ENCODE results near the gene LIN7C. TPM values are rescaled to one million over a fixed set of nuclear protein-coding genes. Genes with fewer than 3 reads are reported as not detected.
A peak's percentile ranks its signal among the peaks of the same experiment; 100 is the strongest.
"Not testable (repeated sequence)": the region's sequence is repeated elsewhere in the genome, so short reads cannot be mapped to it uniquely, and the experiment has no call there.

LIN7C gene
- total and polyA plus RNA-seq, 8 donors, result 5.1 to 22.1 (median 13.7) TPM

DNA sequence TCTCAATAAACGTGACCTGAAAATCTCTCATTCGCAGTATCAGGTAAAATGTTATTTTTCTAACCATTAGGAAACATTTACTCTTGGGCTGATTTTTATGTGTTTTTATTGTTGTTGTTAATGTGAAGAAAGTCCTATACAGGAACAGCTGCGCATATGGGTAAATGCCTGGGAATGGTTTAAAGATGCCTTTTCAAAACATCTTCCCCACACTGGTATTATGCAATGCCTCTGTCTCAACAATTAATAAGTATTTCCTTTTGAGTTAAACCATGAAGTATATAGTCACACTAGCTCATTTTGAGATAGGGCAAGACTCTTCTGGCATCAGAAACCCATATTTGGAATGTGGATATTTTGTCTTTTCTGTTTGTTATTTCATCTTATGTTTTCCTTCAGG, 13.7 kb upstream of the LIN7C start:
- Histone ChIP-seq H3K4me1 (no peaks in the 10 kb centered on the region), H3K36me3 (no peaks in the 10 kb centered on the region), H3K27ac (no peak overlapping the region), H3K27me3 (no peaks in the 10 kb centered on the region), H3K9me3 (no peaks in the 10 kb centered on the region), H3K4me3 (no peak overlapping the region)
- TF ChIP-seq, protein P1, sequence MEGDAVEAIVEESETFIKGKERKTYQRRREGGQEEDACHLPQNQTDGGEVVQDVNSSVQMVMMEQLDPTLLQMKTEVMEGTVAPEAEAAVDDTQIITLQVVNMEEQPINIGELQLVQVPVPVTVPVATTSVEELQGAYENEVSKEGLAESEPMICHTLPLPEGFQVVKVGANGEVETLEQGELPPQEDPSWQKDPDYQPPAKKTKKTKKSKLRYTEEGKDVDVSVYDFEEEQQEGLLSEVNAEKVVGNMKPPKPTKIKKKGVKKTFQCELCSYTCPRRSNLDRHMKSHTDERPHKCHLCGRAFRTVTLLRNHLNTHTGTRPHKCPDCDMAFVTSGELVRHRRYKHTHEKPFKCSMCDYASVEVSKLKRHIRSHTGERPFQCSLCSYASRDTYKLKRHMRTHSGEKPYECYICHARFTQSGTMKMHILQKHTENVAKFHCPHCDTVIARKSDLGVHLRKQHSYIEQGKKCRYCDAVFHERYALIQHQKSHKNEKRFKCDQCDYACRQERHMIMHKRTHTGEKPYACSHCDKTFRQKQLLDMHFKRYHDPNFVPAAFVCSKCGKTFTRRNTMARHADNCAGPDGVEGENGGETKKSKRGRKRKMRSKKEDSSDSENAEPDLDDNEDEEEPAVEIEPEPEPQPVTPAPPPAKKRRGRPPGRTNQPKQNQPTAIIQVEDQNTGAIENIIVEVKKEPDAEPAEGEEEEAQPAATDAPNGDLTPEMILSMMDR (IDR thresholded peaks at IDR 0.05), result no peak
- WGBS, 2 donors, result 95 to 96% methylated on average over 3 of the region's 3 CpGs
- FAIRE-seq (no peak), ATAC-seq (no peak), DNase-seq (no peak)
- intact Hi-C loops (cut with DNase I), result no loop called here

DNA sequence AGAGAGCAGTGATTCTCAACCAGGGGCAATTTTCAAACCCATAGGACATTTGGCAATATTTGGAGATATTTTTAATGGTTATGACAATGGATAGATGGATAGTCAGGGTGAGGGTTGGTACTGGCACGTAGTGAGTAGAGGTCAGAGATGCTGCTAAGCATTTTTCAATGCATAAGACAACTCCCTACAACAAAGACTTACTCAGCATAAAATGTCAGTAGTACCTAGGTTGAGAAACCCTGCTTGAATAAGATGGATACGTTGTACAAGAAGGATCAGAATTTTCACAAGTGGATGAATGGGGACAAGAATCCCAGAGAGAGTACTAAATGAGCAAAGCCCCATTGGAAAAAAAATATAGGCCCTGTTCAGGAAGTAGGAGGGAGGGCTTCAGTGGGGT, 11.9 kb upstream of the LIN7C start:
- Histone ChIP-seq H3K27me3 (no peaks in the 10 kb centered on the region), H3K4me3 (no peak overlapping the region), H3K4me1 (no peaks in the 10 kb centered on the region), H3K9me3 (no peaks in the 10 kb centered on the region), H3K36me3 (no peaks in the 10 kb centered on the region), H3K27ac (no peak overlapping the region)
- FAIRE-seq (no peak), DNase-seq (no peak), ATAC-seq (no peak)
- intact Hi-C loops (cut with DNase I), result no loop called here
- TF ChIP-seq, protein P1 (IDR thresholded peaks at IDR 0.05), result no peak
- 81 to 92% methylated on average over 2 of the region's 2 CpGs for WGBS, 2 donors

DNA sequence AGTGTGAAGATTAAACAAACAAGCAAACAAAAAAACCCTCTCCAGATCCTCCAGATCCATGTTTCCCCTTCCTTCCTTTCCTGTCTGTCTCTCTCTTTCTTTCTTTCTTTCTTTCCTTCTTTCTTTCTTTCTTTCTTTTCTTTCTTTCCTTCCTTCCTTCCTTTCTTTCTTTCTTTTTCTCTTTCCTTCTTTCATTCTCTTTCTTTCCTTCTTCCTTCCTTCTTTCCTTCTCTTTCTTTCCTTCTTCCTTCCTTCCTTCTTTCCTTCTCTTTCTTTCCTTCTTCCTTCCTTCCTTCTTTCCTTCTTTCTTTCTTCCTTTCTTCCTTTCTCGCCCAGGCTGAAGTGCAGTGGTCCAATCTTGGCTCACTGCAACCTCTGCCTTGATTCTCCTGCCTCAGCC, 10.9 kb upstream of the LIN7C start:
- ATAC-seq; H3K9me3 ChIP-seq; FAIRE-seq; H3K36me3 ChIP-seq; H3K4me3 ChIP-seq; H3K27me3 ChIP-seq; DNase-seq; intact Hi-C loops (cut with DNase I); H3K4me1 ChIP-seq; H3K27ac ChIP-seq: not testable (repeated sequence)
- WGBS, 2 donors, result 88 to 93% methylated on average over 1 of the region's 1 CpG

DNA sequence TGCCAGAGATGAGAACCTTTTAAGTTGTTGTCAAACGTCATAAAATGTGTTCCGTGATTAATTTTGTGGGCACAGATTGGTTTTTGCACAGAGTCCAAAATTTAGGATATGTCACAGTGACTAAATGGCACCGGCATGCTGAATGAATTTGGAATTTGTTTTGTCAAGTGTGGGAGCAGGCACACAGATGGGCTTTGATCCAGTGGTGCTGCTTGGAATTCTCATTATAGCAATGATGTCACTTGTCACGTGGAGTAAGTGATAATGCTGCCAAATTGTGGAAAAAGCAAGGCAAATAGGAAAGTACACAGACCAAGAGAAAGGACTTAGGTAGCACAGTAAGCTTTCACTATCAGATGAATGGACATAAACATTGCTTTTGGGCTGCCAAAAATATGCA, 8.0 kb upstream of the LIN7C start:
- FAIRE-seq (no peak), DNase-seq (no peak), ATAC-seq (peak; percentile 39 to 75 (median 46))
- 47 to 52% methylated on average over 4 of the region's 4 CpGs for WGBS, 2 donors
- Histone ChIP-seq H3K9me3 (no peaks in the 10 kb centered on the region), H3K36me3 (no peaks in the 10 kb centered on the region), H3K4me1 (no peaks in the 10 kb centered on the region), H3K4me3 (no peak overlapping the region), H3K27me3 (no peaks in the 10 kb centered on the region), H3K27ac (no peak overlapping the region)
- TF ChIP-seq, protein P1 (IDR thresholded peaks at IDR 0.05), result no peak
- intact Hi-C loops (cut with DNase I), result no loop called here

DNA sequence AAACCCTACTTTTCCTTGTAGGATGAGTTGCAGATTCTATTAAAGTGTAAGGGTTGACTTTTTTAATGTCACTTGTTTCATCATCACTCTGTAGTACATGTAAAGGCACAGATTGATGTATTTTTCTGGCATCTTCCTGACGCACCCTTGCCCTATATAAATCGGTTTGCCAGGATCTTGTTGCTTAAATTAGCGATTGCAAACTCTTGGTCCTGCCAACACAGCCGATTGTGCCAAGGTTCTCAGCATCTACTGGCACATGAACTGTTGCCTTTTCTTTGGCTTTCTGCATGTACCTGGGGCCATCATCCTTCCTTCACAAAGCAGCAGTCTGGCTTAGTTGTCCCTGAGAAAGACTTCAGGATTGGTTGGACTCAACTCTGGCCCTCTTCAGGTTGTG, 7.5 kb upstream of the LIN7C start:
- no peaks in the 10 kb centered on the region for H3K9me3 ChIP-seq
- H3K4me1 ChIP-seq, result no peaks in the 10 kb centered on the region
- no peak for ATAC-seq
- no peak overlapping the region for H3K4me3 ChIP-seq
- no peaks in the 10 kb centered on the region for H3K36me3 ChIP-seq
- no peaks in the 10 kb centered on the region for H3K27me3 ChIP-seq
- H3K27ac ChIP-seq, result no peak overlapping the region
- TF ChIP-seq, protein P1 (IDR thresholded peaks at IDR 0.05), result no peak
- no peak for FAIRE-seq
- no peak for DNase-seq
- intact Hi-C loops (cut with DNase I), result no loop called here
- WGBS, 2 donors, result 60 to 83% methylated on average over 4 of the region's 4 CpGs

DNA sequence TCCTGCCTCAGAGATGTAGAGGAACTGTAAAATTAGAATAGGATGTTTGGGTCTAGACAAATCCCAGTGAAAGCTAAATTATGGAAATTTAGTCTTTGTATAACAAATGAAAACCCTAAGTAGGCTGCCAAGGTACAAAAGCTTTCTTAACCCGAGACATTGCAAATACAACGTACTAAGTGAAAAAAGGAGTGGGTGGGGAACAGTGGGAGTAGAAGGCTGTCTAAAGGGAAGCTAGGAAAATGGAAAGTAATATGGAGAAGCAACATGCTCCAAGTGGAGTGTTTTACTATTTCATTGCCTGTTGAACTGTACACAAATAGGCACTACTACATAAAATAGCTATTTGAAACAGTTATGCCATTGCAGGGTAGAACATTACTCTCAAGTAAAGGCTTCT, 6.8 kb upstream of the LIN7C start:
- Histone ChIP-seq H3K36me3 (no peaks in the 10 kb centered on the region), H3K27me3 (no peaks in the 10 kb centered on the region), H3K9me3 (no peaks in the 10 kb centered on the region), H3K4me1 (no peaks in the 10 kb centered on the region), H3K4me3 (no peak overlapping the region), H3K27ac (no peak overlapping the region)
- ATAC-seq (no peak), DNase-seq (no peak), FAIRE-seq (no peak)
- WGBS, 2 donors, result 95 to 96% methylated on average over 2 of the region's 2 CpGs
- intact Hi-C loops (cut with DNase I), result no loop called here
- TF ChIP-seq, protein P1 (IDR thresholded peaks at IDR 0.05), result no peak
